Measurements from ENCODE around the gene TSKU.

DNA sequence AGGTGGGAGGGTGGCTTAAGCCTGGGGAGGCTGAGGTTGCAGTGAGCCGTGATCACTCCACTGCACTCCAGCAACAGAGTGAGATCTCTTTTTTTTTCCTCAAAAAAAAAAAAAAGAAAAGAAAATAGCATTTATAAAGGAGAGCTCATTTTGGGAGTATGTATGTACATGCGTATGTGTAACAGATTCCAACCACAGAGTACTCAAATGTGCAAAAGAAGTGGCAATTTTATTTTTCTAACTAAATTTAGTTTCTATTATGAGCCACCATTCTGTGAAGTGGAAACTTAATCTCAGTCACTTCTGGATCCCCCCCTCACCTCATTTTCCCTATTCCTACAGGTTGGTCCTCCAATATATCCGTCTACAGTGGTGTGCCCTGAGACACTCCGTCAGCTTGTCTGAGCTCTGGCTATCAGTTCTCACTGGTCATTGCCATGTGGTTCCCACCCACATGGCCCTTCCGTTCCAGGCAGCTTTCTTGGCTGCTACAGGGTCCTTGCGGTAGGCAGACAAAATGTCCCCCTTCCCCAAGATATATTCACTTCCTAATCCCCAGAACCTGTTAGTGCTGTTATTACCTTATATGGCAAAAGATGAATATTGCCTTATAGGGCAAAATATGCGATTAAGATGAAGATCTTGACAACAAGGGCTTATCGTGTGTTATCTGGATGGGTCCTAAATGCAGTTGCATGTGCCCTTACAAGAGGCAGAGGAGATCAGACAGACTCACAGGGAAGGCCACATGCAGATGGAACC is 35.8 kb upstream of the TSKU start:
- TF ChIP-seq, protein P1, sequence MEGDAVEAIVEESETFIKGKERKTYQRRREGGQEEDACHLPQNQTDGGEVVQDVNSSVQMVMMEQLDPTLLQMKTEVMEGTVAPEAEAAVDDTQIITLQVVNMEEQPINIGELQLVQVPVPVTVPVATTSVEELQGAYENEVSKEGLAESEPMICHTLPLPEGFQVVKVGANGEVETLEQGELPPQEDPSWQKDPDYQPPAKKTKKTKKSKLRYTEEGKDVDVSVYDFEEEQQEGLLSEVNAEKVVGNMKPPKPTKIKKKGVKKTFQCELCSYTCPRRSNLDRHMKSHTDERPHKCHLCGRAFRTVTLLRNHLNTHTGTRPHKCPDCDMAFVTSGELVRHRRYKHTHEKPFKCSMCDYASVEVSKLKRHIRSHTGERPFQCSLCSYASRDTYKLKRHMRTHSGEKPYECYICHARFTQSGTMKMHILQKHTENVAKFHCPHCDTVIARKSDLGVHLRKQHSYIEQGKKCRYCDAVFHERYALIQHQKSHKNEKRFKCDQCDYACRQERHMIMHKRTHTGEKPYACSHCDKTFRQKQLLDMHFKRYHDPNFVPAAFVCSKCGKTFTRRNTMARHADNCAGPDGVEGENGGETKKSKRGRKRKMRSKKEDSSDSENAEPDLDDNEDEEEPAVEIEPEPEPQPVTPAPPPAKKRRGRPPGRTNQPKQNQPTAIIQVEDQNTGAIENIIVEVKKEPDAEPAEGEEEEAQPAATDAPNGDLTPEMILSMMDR (conservative IDR thresholded peaks at IDR 0.05 in 1 of 2, IDR thresholded peaks at IDR 0.05 in 1 of 2; ENCODE audit: low read depth in 1 of 2, low read length in 2 of 2): no peak
- TF ChIP-seq EZH2 (IDR thresholded peaks at IDR 0.05; ENCODE audit: low read length, missing control alignments): no peak
